ENCODE measurements around the gene CNOT3.

The CNOT3 gene

DNA sequence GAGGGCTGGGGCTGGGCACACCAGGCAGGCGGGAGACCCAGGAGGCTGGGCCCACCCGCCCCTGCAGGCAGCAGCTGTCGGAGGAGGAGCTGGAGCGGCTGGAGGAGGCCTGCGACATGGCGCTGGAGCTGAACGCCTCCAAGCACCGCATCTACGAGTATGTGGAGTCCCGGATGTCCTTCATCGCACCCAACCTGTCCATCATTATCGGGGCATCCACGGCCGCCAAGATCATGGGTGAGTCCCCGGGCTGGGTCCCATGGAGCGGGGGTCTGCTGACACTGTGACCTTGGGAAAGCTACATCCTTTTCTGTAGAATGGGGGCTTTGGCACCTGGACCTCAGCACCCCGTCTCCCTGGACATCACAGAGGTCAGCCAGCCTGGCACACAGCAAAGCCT lies 13.9 kb upstream of the CNOT3 start:
- DNase-seq (ENCODE audit: low spot score), result no peak
- TF ChIP-seq, protein P1, sequence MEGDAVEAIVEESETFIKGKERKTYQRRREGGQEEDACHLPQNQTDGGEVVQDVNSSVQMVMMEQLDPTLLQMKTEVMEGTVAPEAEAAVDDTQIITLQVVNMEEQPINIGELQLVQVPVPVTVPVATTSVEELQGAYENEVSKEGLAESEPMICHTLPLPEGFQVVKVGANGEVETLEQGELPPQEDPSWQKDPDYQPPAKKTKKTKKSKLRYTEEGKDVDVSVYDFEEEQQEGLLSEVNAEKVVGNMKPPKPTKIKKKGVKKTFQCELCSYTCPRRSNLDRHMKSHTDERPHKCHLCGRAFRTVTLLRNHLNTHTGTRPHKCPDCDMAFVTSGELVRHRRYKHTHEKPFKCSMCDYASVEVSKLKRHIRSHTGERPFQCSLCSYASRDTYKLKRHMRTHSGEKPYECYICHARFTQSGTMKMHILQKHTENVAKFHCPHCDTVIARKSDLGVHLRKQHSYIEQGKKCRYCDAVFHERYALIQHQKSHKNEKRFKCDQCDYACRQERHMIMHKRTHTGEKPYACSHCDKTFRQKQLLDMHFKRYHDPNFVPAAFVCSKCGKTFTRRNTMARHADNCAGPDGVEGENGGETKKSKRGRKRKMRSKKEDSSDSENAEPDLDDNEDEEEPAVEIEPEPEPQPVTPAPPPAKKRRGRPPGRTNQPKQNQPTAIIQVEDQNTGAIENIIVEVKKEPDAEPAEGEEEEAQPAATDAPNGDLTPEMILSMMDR (IDR thresholded peaks at IDR 0.05), result no peak
- Histone ChIP-seq H3K4me3 (no peak overlapping the region), H3K27ac (no peak overlapping the region)

DNA sequence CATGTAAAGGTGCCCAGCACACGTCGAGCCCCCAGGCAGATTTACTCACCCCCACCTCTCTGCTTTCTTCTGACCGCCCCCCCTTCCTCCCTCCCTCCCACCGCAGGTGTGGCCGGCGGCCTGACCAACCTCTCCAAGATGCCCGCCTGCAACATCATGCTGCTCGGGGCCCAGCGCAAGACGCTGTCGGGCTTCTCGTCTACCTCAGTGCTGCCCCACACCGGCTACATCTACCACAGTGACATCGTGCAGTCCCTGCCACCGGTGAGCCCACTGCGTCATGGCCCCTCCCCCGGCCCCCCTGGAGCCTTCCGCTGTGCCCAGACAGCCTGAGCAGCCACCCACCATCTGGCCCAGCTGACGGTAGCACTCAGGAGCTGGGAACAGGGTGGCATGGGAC lies 13.2 kb upstream of the CNOT3 start:
- Histone ChIP-seq H3K4me3 (no peak overlapping the region), H3K27ac (no peak overlapping the region)
- TF ChIP-seq, protein P1 (IDR thresholded peaks at IDR 0.05), result no peak
- DNase-seq (ENCODE audit: low spot score), result no peak

DNA sequence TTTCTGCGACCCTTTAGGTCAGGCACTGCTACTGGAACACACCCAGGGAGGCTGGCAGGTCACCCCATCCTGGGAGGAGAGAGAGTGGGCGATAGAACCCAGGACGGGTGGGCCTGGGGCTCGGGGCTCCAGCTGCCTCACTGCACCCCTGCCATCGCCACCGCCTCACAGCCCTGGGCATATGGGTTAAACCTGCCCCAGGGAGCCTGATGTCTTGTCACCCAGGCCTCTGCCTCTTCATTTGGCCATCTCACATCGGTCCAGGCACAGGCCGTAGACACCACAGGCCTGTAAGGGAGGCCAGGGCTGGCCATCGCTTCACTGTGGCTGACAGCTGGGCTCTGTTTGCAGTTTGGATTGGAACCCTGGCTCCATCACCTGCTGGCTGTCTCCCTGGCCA lies 11.8 kb upstream of the CNOT3 start:
- no peak overlapping the region for H3K4me3 ChIP-seq
- H3K27ac ChIP-seq, result no peak overlapping the region
- TF ChIP-seq, protein P1 (IDR thresholded peaks at IDR 0.05), result no peak
- DNase-seq (ENCODE audit: low spot score), result no peak

DNA sequence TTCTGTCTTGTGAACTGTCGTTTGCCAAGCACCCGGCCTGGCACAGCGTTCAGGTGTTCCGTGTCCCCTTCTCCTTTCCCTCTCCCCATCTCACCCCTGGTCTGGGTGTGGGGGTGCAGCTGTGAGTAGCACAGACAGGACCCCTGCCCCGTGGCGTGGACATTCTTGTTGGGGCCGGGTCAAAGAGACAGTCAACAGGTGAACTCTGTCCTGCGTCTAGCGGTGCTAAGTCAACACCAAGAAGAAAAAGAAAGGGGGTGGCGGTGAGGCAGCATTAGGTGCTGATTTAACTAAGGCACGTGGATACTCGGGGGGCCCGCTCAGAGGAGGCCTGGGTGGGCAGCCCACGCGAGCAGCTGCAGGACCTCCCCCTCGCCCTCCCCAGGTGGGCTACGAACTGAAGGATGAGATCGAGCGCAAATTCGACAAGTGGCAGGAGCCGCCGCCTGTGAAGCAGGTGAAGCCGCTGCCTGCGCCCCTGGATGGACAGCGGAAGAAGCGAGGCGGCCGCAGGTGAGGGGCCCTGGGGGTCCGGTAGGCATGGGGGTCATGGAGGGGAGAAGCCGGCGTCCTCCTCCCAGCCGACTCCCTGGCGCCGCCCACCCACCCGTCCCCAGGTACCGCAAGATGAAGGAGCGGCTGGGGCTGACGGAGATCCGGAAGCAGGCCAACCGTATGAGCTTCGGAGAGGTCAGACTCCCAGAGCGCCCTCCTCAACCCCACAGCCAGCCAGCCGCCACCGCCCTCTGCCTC lies 9.7 kb upstream of the CNOT3 start:
- Histone ChIP-seq H3K27ac (no peak overlapping the region), H3K4me3 (no peak overlapping the region)
- DNase-seq (ENCODE audit: low spot score), result no peak
- TF ChIP-seq, protein P1 (IDR thresholded peaks at IDR 0.05), result no peak

DNA sequence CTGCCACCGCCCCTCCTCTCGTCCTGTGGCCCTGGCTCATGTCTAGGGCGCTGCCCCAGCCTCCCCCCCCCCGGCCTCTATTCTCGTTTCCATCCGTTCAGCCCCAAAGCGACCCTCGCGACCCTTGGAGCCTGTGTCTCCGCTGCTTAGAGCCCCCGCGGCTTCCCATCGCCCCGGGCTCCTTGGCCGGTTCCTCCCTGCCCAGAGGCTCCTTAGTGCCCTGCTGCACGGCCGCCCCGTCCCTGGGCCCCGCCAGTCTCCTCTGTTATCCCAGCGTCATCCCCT lies 9.2 kb upstream of the CNOT3 start:
- TF ChIP-seq, protein P1 (IDR thresholded peaks at IDR 0.05), result no peak
- DNase-seq (ENCODE audit: low spot score), result no peak
- no peak overlapping the region for H3K4me3 ChIP-seq
- no peak overlapping the region for H3K27ac ChIP-seq

DNA sequence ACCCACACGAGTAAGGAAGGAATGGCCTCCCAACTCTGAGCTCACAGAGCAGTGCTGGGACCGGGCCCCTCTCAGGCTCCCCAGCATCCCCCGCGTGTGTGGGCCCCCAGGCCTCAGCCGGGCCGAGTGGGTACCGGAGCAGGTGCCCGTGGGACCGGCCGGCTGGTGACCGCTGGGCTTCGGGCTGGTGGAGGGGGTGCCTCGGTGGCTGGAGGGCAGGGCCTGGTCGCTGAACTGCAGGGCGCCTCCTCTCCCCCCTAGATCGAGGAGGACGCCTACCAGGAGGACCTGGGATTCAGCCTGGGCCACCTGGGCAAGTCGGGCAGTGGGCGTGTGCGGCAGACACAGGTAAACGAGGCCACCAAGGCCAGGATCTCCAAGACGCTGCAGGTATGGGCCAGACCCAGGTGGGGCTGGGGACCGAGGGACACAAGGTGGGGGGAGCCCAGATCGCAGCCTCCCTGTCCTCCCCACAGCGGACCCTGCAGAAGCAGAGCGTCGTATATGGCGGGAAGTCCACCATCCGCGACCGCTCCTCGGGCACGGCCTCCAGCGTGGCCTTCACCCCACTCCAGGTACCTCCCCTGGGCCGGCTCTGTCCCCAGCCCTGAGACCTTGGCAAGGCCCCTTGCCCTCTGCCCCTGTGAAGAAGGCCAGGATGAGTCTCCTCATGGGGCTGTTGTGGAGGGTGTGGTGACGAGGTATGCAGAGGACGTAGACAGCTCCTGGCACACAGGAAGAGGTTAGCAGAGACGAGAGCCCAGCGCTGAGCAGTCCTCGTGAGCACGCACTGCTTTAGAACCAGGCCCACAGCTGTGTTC lies 8.6 kb upstream of the CNOT3 start:
- Histone ChIP-seq H3K27ac (no peak overlapping the region), H3K4me3 (no peak overlapping the region)
- no peak for DNase-seq (ENCODE audit: low spot score)
- TF ChIP-seq, protein P1 (IDR thresholded peaks at IDR 0.05), result no peak

DNA sequence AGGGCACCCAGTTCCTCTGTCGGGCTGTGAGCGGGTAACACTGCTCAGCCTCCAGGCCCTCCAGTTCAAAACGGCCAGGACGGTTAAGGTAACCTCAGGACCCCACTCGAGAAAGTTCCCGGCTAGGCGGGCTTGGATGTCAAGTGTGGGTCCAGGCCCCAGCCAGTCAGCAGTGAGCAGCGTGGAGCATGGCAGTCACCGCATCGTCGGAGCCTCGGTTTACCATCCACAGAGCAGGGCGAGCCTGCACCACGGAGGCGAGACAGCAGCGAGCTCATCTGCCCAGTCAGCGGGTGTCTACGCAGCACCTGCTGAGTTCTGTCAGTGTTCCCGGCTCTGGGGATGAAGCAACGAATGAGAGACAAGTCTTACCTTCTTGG lies 8.0 kb upstream of the CNOT3 start:
- H3K4me3 ChIP-seq, result no peak overlapping the region
- no peak overlapping the region for H3K27ac ChIP-seq
- DNase-seq (ENCODE audit: low spot score), result no peak
- TF ChIP-seq, protein P1 (IDR thresholded peaks at IDR 0.05), result no peak

Data from coronary artery (tissue), 2 donors.